Epithelial cell of proximal tubule (primary cell): Measurements from ENCODE around the gene CEMIP. TPM values are rescaled to one million over a fixed set of nuclear protein-coding genes. Genes with fewer than 3 reads are reported as not detected.

ENCODE experiments used
- DNase-seq: peaks from one replicate; pipeline ENCODE4 v3.0.0-alpha.2; 2011; ENCODE audit warnings: low read depth
- H3K4me3 ChIP-seq: 2 replicates; pipeline ENCODE4 v1.5.1; 2011; ENCODE audit warnings: low read depth, mild to moderate bottlenecking, low read length
- CTCF ChIP-seq: conservative IDR thresholded peaks from 2 replicates; pipeline ENCODE4 v1.5.1; 2012; ENCODE audit warnings: low read depth, mild to moderate bottlenecking, low read length
- total RNA-seq: library from RNA; depleted of rRNA; stranded (reverse); fragments of >200 nt; gene quantifications from 2 replicates; pipeline ENCODE4 v1.2.3, GENCODE V29; 2015

CEMIP gene
- total RNA-seq, 1 donor from 2014 or later: 0.06 TPM

DNA sequence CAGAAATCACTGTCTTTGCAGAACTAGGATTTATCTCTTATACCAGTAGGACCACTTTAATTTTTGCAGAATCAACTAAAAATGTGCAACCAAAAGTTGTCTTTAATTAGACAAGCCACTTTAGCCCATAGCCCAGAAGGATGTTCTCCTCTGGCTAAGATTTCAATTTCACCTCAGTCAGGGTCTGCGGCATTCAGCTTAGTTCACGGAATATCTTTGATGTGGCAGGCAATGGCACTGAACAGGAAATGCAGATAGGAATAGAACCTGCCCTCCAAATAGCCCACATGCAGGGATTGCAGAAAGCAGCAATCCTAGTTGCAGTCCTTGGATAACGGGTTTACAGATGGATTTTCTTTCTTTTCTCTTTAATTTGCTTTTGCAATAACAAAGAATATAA is 109.7 kb downstream of the CEMIP start:
- no peak for TF ChIP-seq CTCF
- DNase-seq: no peak
- no peak overlapping the region for H3K4me3 ChIP-seq

GRCh38 chr15:80890341-80891005 is 111.3 kb downstream of the CEMIP start:
- DNase-seq: no peak
- no peak overlapping the region for H3K4me3 ChIP-seq
- no peak for TF ChIP-seq CTCF

- TF ChIP-seq CTCF: no peak
- H3K4me3 ChIP-seq: no peak overlapping the region
- no peak for DNase-seq
Observed at GRCh38 chr15:80891006-80891405, 111.8 kb downstream of the CEMIP start.

GRCh38 chr15:80892414-80892813 is 113.2 kb downstream of the CEMIP start:
- no peak overlapping the region for H3K4me3 ChIP-seq
- no peak for TF ChIP-seq CTCF

DNA sequence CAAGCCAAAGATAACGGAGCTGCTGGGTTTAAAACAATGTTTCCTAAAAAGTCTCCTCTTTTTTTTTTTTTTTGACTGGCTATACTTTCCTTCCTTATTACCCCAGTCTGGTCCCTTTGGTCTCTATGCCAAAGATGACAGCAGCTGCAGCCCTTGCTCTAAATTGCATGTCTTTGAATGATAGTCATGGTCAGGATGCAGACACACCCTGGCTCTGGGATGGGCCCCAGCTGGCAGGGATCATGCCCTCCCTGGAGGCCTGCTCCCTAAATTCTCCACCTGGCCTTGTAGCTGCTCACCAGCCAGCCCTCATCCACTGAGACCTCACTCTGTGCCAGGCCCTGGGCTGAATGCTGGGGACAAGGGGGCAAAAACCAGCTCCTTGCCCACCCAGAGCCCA is 114.6 kb downstream of the CEMIP start:
- no peak for TF ChIP-seq CTCF
- no peak for DNase-seq
- H3K4me3 ChIP-seq: no peak overlapping the region

More at GRCh38 chr15:80892414-80892813, 113.2 kb downstream of the CEMIP start:
- DNase-seq: no peak

- no peak overlapping the region for H3K4me3 ChIP-seq
- no peak for DNase-seq
- no peak for TF ChIP-seq CTCF
Observed at GRCh38 chr15:80895091-80895490, 115.9 kb downstream of the CEMIP start.

- DNase-seq: no peak
- no peak for TF ChIP-seq CTCF
- H3K4me3 ChIP-seq: no peak overlapping the region
Observed at GRCh38 chr15:80895965-80896364, 116.8 kb downstream of the CEMIP start.
